Measurements from ENCODE around the gene LEFTY2. TPM values are rescaled to one million over a fixed set of nuclear protein-coding genes. Genes with fewer than 3 reads are reported as not detected.

The LEFTY2 gene
- total RNA-seq, 1 experiment from 2014 or later: not detected

GRCh38 chr1:225890346-225891228 is 50.4 kb downstream of the LEFTY2 start:
- H3K9me3 Mint-ChIP-seq (ENCODE audit: unreplicated experiment): no peaks in the 10 kb centered on the region
- ChIA-PET CTCF (interaction anchor here (0.6 to 1.1 kb wide), 3 partner anchors 20 to 100 kb away, joined by 3 read pairs; no protein-coding TSS in a partner anchor), POLR2A (interaction anchor here (0.6 to 2.0 kb wide), 4 partner anchors 8 to 113 kb away, joined by 3 to 10 read pairs (median 4); partner anchors contain the start of genes SRP9 and TMEM63A)
- H3K36me3 Mint-ChIP-seq (ENCODE audit: insufficient read depth, unreplicated experiment): no peaks in the 10 kb centered on the region
- H3K4me3 Mint-ChIP-seq (ENCODE audit: unreplicated experiment): no peak overlapping the region
- no peaks in the 10 kb centered on the region for H3K27me3 Mint-ChIP-seq (ENCODE audit: insufficient read depth, unreplicated experiment)
- intact Hi-C loops (cut with micrococcal nuclease): no loop called here
- DNase-seq (ENCODE audit: unreplicated experiment): no peak
- peaks cover 5% of the 10 kb centered on the region for H3K4me1 Mint-ChIP-seq (ENCODE audit: insufficient read depth, unreplicated experiment)
- TF ChIP-seq CTCF (IDR thresholded peaks at IDR 0.05; ENCODE audit: unreplicated experiment): no peak
- H3K27ac Mint-ChIP-seq (ENCODE audit: low read depth, unreplicated experiment): no peak overlapping the region
- BruUV-seq (replicated peaks): no TSS peak

- intact Hi-C loops (cut with micrococcal nuclease): no loop called here
These were observed 51.3 kb downstream of the LEFTY2 start for GRCh38 chr1:225889743-225890142.

GRCh38 chr1:225888898-225889601 is 52.0 kb downstream of the LEFTY2 start, which contains the start of gene LEFTY1:
Gene LEFTY1 (minus strand): TSS chr1:225889146. CDS start chr1:225889066, 80 bp downstream.
- intact Hi-C loops (cut with micrococcal nuclease): no loop called here
- ChIA-PET CTCF (interaction anchor here (0.6 to 1.1 kb wide), 6 partner anchors 8 to 119 kb away, joined by 3 to 4 read pairs (median 3); no protein-coding TSS in a partner anchor), POLR2A (interaction anchor here (1.0 to 3.3 kb wide), 6 partner anchors 8 to 79 kb away, joined by 3 to 11 read pairs (median 4); partner anchors contain the start of genes EPHX1 and PYCR2)
- Mint-ChIP-seq H3K36me3 (ENCODE audit: insufficient read depth, unreplicated experiment) (no peaks in the 10 kb centered on the region), H3K4me1 (ENCODE audit: insufficient read depth, unreplicated experiment) (peaks cover 7% of the 10 kb centered on the region), H3K9me3 (ENCODE audit: unreplicated experiment) (no peaks in the 10 kb centered on the region), H3K27me3 (ENCODE audit: insufficient read depth, unreplicated experiment) (no peaks in the 10 kb centered on the region), H3K4me3 (ENCODE audit: unreplicated experiment) (no peak within 1 kb of the TSS), H3K27ac (ENCODE audit: low read depth, unreplicated experiment) (no peak within 1 kb of the TSS)
- no peak for DNase-seq (ENCODE audit: unreplicated experiment)
- BruUV-seq (replicated peaks): no TSS peak
- no peak for TF ChIP-seq CTCF (IDR thresholded peaks at IDR 0.05; ENCODE audit: unreplicated experiment)

More at GRCh38 chr1:225889743-225890142, 51.3 kb downstream of the LEFTY2 start:
- DNase-seq (ENCODE audit: unreplicated experiment): no peak
- Mint-ChIP-seq H3K4me3 (ENCODE audit: unreplicated experiment) (no peak overlapping the region), H3K9me3 (ENCODE audit: unreplicated experiment) (no peaks in the 10 kb centered on the region), H3K36me3 (ENCODE audit: insufficient read depth, unreplicated experiment) (no peaks in the 10 kb centered on the region), H3K27me3 (ENCODE audit: insufficient read depth, unreplicated experiment) (no peaks in the 10 kb centered on the region), H3K4me1 (ENCODE audit: insufficient read depth, unreplicated experiment) (peaks cover 5% of the 10 kb centered on the region), H3K27ac (ENCODE audit: low read depth, unreplicated experiment) (no peak overlapping the region)
- no peak for TF ChIP-seq CTCF (IDR thresholded peaks at IDR 0.05; ENCODE audit: unreplicated experiment)
- ChIA-PET CTCF (interaction anchor here (1.0 to 1.1 kb wide), 3 partner anchors 12 to 55 kb away, joined by 3 read pairs; no protein-coding TSS in a partner anchor), POLR2A (interaction anchor here (1.1 to 3.3 kb wide), 3 partner anchors 7 to 80 kb away, joined by 3 to 11 read pairs (median 4); partner anchors contain the start of gene EPHX1)
- no TSS peak for BruUV-seq (replicated peaks)

Measured in MCF 10A (cell line).